Diencephalon (tissue), 1 donor: Measurements from ENCODE around the gene BTN2A1. TPM values are rescaled to one million over a fixed set of nuclear protein-coding genes. Genes with fewer than 3 reads are reported as not detected.

Experiments used
- small RNA-seq: library from RNA; depleted of rRNA; stranded (forward); fragments of <200 nt; gene quantifications from one replicate; pipeline ENCODE3, GENCODE V24; 2014
- total RNA-seq: library from RNA; depleted of rRNA; stranded (reverse); fragments of >200 nt; gene quantifications from one replicate; pipeline ENCODE4 v1.2.3, GENCODE V29; 2014

Gene BTN2A1
- 15.5 TPM for total RNA-seq

DNA sequence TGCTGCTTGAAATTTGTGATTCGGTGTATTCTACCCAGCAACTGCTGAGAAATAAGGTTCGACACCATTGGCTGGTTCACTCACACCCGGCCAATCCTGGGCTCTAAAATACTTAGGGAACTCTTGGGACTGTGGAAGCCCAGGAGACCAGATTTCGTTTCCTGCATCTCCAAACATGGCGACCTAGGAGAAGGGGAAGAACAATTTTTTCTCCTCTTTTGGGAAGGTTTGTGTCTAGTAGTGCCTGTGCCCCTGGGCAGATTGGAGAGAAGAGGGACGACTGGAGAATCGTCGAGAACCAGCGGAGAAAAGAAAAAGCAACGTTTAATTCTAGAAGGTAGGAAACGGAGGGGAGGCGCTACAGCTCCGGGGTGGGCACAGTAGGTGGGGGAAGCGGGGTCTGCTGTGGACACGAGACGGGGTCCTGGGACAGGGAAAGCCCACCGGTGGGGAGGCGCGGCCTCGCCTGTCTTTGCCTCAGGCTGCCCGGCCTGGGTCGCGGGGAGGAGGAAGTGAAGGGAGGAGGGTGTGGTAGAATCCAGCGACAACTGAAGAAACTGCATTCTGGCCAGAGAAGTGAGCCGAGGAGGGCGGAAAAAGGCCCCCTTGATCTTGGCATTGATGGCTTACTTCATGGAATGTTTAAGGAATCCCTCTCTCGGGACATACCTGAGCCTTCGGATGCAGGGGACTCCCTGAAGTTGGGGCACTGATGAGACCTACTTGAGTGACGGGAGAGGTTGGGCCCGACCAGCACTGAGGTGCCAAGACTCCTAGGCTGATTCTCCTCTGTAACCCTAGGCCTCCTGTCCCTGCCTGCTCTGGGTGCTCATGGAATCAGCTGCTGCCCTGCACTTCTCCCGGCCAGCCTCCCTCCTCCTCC lies at the start of gene BTN2A1:
BTN2A1 (plus strand) TSS at position 150 of the 883 bp plus-strand sequence; CDS start at position 832, 682 bp downstream.

DNA sequence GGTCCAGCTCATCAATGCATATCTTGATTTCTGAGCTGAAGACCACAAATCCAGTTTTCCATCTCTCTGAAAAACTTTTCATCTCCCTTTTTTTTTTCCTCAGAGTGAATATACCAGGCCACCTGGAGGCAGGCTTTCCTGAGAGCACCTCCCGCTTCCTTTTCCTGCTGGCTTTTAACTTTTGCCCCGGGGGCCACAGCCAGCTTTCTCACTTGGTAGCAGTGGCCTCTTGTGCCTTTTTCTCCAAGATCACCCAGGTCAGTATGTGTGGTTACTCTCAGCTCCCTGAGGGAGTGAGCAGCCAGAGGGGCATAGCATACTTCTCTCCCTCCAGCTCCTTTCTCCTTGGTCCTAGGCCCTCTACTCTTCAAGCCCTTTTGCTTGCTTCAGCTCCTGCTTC lies 42.3 kb downstream of the BTN2A1 start, which contains the start of gene BTN1A1:
BTN1A1 (plus strand) TSS at position 202 of the 400 bp plus-strand sequence. CDS start 984 bp downstream, outside the sequence.

Small RNA genes lying within 50 kb of the gene (small RNA-seq; reads per million reads assigned to genes)
- not detected for gene RNU6-502P

Other genes with a start within 250 kb of the BTN2A1 start
- gene BTN3A2, start 92.8 kb upstream of the BTN2A1 start, total RNA-seq, result 6.2 TPM
- gene BTN2A2, start 74.8 kb upstream of the BTN2A1 start, total RNA-seq, result 3.5 TPM
- 14.3 TPM for gene BTN3A1, start 55.7 kb upstream of the BTN2A1 start, total RNA-seq
- 5.8 TPM for gene BTN3A3, start 17.5 kb upstream of the BTN2A1 start, total RNA-seq
- gene BTN1A1, start 42.3 kb downstream of the BTN2A1 start, total RNA-seq, result not detected
- 54.7 TPM for gene HMGN4, start 80.4 kb downstream of the BTN2A1 start, total RNA-seq
- gene ABT1, start 139.0 kb downstream of the BTN2A1 start, total RNA-seq, result 8.5 TPM
- gene ZNF322, start 201.8 kb downstream of the BTN2A1 start, total RNA-seq, result 32.8 TPM